Epithelial cell of esophagus (primary cell): ENCODE data around the gene PTPN20.

Experiments used
- DNase-seq: peaks from one replicate; pipeline ENCODE4 v3.0.0; 2010; ENCODE audit warnings: low read depth
- H3K4me3 ChIP-seq: 2 replicates; pipeline ENCODE4 v1.5.1; 2011; ENCODE audit warnings: mild to moderate bottlenecking, low read length, control low read depth
- CTCF ChIP-seq: IDR thresholded peaks from 2 replicates; pipeline ENCODE4 v1.5.1; 2011; ENCODE audit warnings: low read depth, mild to moderate bottlenecking, low read length, control low read depth, inconsistent platforms; ENCODE audit not compliant: insufficient read depth; ENCODE audit errors: missing control alignments

PTPN20 gene

GRCh38 chr10:47029181-47030009 lies 118.2 kb downstream of the PTPN20 start:
- no peak for DNase-seq
- no peak overlapping the region for H3K4me3 ChIP-seq
- TF ChIP-seq CTCF = no peak

- no peak for DNase-seq
- H3K4me3 ChIP-seq = no peak overlapping the region
- TF ChIP-seq CTCF = no peak
Measured at GRCh38 chr10:47030191-47030703, 119.0 kb downstream of the PTPN20 start.

- TF ChIP-seq CTCF = peak; percentile 3
- DNase-seq = peak; percentile 24
Measured at GRCh38 chr10:47031211-47031900, 120.1 kb downstream of the PTPN20 start.

GRCh38 chr10:47031901-47032465 lies 120.8 kb downstream of the PTPN20 start:
- DNase-seq = peak; percentile 21
- no peak overlapping the region for H3K4me3 ChIP-seq
- TF ChIP-seq CTCF = no peak

More at GRCh38 chr10:47031211-47031900, 120.1 kb downstream of the PTPN20 start:
- H3K4me3 ChIP-seq = no peak overlapping the region

- no peak for DNase-seq
- H3K4me3 ChIP-seq = no peak overlapping the region
- TF ChIP-seq CTCF = no peak
Measured at GRCh38 chr10:47033081-47033480, 121.9 kb downstream of the PTPN20 start.

GRCh38 chr10:47033541-47034270 lies 122.5 kb downstream of the PTPN20 start:
- TF ChIP-seq CTCF = no peak
- H3K4me3 ChIP-seq = no peak overlapping the region
- no peak for DNase-seq
